Activated T-cell treated with anti-CD3 and anti-CD28 coated beads, Interleukin-2, amount 50 U/mL, for 72 hours (primary cell): Measurements from ENCODE around the gene TIFAB. TPM values are rescaled to one million over a fixed set of nuclear protein-coding genes. Genes with fewer than 3 reads are reported as not detected.

Source experiments
- ATAC-seq, 2 donors: fragments of 150-1000 bp; cut with Tn5 transposase; replicated peaks in 1 of 2; 2 replicates each; pipeline ENCODE4 v1.10.0; 2021; ENCODE audit warnings: moderate library complexity in 2 of 2, mild to moderate bottlenecking in 1 of 2
- DNase-seq, 2 donors: peaks; one replicate each; pipeline ENCODE4 v3.0.0; 2021 to 2022; ENCODE audit warnings: mixed read lengths in 1 of 2
- H3K27ac Mint-ChIP-seq: one replicate; pipeline ENCODE4 v1.8.0; 2022; ENCODE audit warnings: mild to moderate bottlenecking, moderate library complexity, mixed read lengths
- H3K27me3 Mint-ChIP-seq: one replicate; pipeline ENCODE4 v1.8.0; 2022; ENCODE audit warnings: low read depth, mixed read lengths
- H3K36me3 Mint-ChIP-seq, 2 donors: one replicate each; pipeline ENCODE4 v1.8.0; 2022; ENCODE audit warnings: mixed read lengths in 2 of 2, mild to moderate bottlenecking in 1 of 2; ENCODE audit not compliant: insufficient read depth in 2 of 2
- H3K4me1 Mint-ChIP-seq: one replicate; pipeline ENCODE4 v1.8.0; 2022; ENCODE audit warnings: low read depth, mixed read lengths
- H3K4me3 Mint-ChIP-seq, 2 donors: one replicate each; pipeline ENCODE4 v1.8.0; 2022; ENCODE audit warnings: mild to moderate bottlenecking in 2 of 2, mixed read lengths in 2 of 2, moderate library complexity in 2 of 2
- H3K9me3 Mint-ChIP-seq, 2 donors: one replicate each; pipeline ENCODE4 v1.8.0; 2022; ENCODE audit warnings: mixed read lengths in 2 of 2
- total RNA-seq, 2 donors: library from RNA; stranded (reverse); gene quantifications; one replicate each; pipeline ENCODE4 v1.2.3, GENCODE V29; 2022

Gene TIFAB
- total RNA-seq, 2 donors from 2014 or later, result not detected

GRCh38 chr5:135449644-135450043 lies 2.5 kb downstream of the TIFAB start:
- H3K4me1 Mint-ChIP-seq, result no peaks in the 10 kb centered on the region
- no peaks in the 10 kb centered on the region for H3K36me3 Mint-ChIP-seq
- ATAC-seq (no peak), DNase-seq (no peak)
- H3K4me3 Mint-ChIP-seq, result no peak overlapping the region
- H3K9me3 Mint-ChIP-seq, result no peaks in the 10 kb centered on the region
- H3K27ac Mint-ChIP-seq, result no peak overlapping the region
- H3K27me3 Mint-ChIP-seq, result peaks cover 4% of the 10 kb centered on the region

GRCh38 chr5:135448791-135449507 lies 3.2 kb downstream of the TIFAB start:
- Mint-ChIP-seq H3K4me3 (no peak overlapping the region), H3K36me3 (no peaks in the 10 kb centered on the region), H3K27me3 (peaks cover 3% of the 10 kb centered on the region), H3K9me3 (no peaks in the 10 kb centered on the region), H3K27ac (no peak overlapping the region), H3K4me1 (no peaks in the 10 kb centered on the region)
- ATAC-seq (no peak), DNase-seq (no peak)

GRCh38 chr5:135448071-135448739 lies 3.9 kb downstream of the TIFAB start:
- H3K4me1 Mint-ChIP-seq, result no peaks in the 10 kb centered on the region
- H3K27me3 Mint-ChIP-seq, result no peaks in the 10 kb centered on the region
- no peaks in the 10 kb centered on the region for H3K36me3 Mint-ChIP-seq
- H3K4me3 Mint-ChIP-seq, result no peak overlapping the region
- no peak for DNase-seq
- no peak overlapping the region for H3K27ac Mint-ChIP-seq
- no peaks in the 10 kb centered on the region for H3K9me3 Mint-ChIP-seq
- no peak for ATAC-seq

- Mint-ChIP-seq H3K27me3 (no peaks in the 10 kb centered on the region), H3K36me3 (no peaks in the 10 kb centered on the region), H3K27ac (no peak within 1 kb of the TSS), H3K4me1 (no peaks in the 10 kb centered on the region), H3K9me3 (no peaks in the 10 kb centered on the region), H3K4me3 (no peak within 1 kb of the TSS)
- ATAC-seq (no peak), DNase-seq (no peak)
These were observed 4.7 kb downstream of the TIFAB start, which contains the start of gene DCANP1 for GRCh38 chr5:135447298-135447929. TSS of gene DCANP1 (minus strand) at chr5:135447348. CDS start at chr5:135447108, 240 bp downstream.

- Mint-ChIP-seq H3K4me1 (no peaks in the 10 kb centered on the region), H3K27me3 (no peaks in the 10 kb centered on the region), H3K36me3 (no peaks in the 10 kb centered on the region), H3K9me3 (no peaks in the 10 kb centered on the region), H3K27ac (no peak overlapping the region), H3K4me3 (no peak overlapping the region)
- ATAC-seq (no peak), DNase-seq (no peak)
These were observed 5.5 kb downstream of the TIFAB start for GRCh38 chr5:135446615-135447014.

- no peak for DNase-seq
- Mint-ChIP-seq H3K4me1 (no peaks in the 10 kb centered on the region), H3K36me3 (no peaks in the 10 kb centered on the region), H3K27me3 (peaks cover 3% of the 10 kb centered on the region), H3K27ac (no peak overlapping the region), H3K9me3 (no peaks in the 10 kb centered on the region), H3K4me3 (no peak overlapping the region)
- no peak for ATAC-seq
These were observed 5.9 kb downstream of the TIFAB start for GRCh38 chr5:135446206-135446605.

- Mint-ChIP-seq H3K27me3 (peaks cover 6% of the 10 kb centered on the region), H3K4me3 (no peak overlapping the region), H3K9me3 (no peaks in the 10 kb centered on the region), H3K4me1 (no peaks in the 10 kb centered on the region), H3K27ac (no peak overlapping the region), H3K36me3 (no peaks in the 10 kb centered on the region)
- DNase-seq, result no peak
- ATAC-seq, result no peak
These were observed 6.7 kb downstream of the TIFAB start for GRCh38 chr5:135445306-135445985.

- no peak overlapping the region for H3K4me3 Mint-ChIP-seq
- H3K27ac Mint-ChIP-seq, result no peak overlapping the region
- ATAC-seq (no peak), DNase-seq (no peak)
- H3K9me3 Mint-ChIP-seq, result no peaks in the 10 kb centered on the region
- H3K4me1 Mint-ChIP-seq, result no peaks in the 10 kb centered on the region
- no peaks in the 10 kb centered on the region for H3K36me3 Mint-ChIP-seq
- H3K27me3 Mint-ChIP-seq, result peaks cover 6% of the 10 kb centered on the region
These were observed 7.3 kb downstream of the TIFAB start for GRCh38 chr5:135444881-135445280.

- Mint-ChIP-seq H3K27me3 (peaks cover 6% of the 10 kb centered on the region), H3K4me3 (no peak overlapping the region), H3K9me3 (no peaks in the 10 kb centered on the region), H3K36me3 (no peaks in the 10 kb centered on the region), H3K27ac (no peak overlapping the region), H3K4me1 (no peaks in the 10 kb centered on the region)
- ATAC-seq (no peak), DNase-seq (no peak)
These were observed 7.8 kb downstream of the TIFAB start for GRCh38 chr5:135444360-135444759.

- H3K4me1 Mint-ChIP-seq, result no peaks in the 10 kb centered on the region
- H3K9me3 Mint-ChIP-seq, result no peaks in the 10 kb centered on the region
- no peaks in the 10 kb centered on the region for H3K36me3 Mint-ChIP-seq
- ATAC-seq (no peak), DNase-seq (no peak)
- H3K4me3 Mint-ChIP-seq, result no peak overlapping the region
- H3K27me3 Mint-ChIP-seq, result peaks cover 6% of the 10 kb centered on the region
- H3K27ac Mint-ChIP-seq, result no peak overlapping the region
These were observed 8.8 kb downstream of the TIFAB start for GRCh38 chr5:135443161-135443960.

GRCh38 chr5:135442431-135443160 lies 9.6 kb downstream of the TIFAB start:
- Mint-ChIP-seq H3K36me3 (no peaks in the 10 kb centered on the region), H3K4me3 (no peak overlapping the region), H3K9me3 (no peaks in the 10 kb centered on the region), H3K27me3 (peaks cover 6% of the 10 kb centered on the region), H3K4me1 (no peaks in the 10 kb centered on the region), H3K27ac (no peak overlapping the region)
- DNase-seq (no peak), ATAC-seq (peak in 1 of 2 donors; percentile 11)

- no peaks in the 10 kb centered on the region for H3K9me3 Mint-ChIP-seq
- H3K4me3 Mint-ChIP-seq, result no peak overlapping the region
- DNase-seq, result no peak
- no peak overlapping the region for H3K27ac Mint-ChIP-seq
- no peak for ATAC-seq
- no peaks in the 10 kb centered on the region for H3K36me3 Mint-ChIP-seq
- no peaks in the 10 kb centered on the region for H3K4me1 Mint-ChIP-seq
- H3K27me3 Mint-ChIP-seq, result peaks cover 6% of the 10 kb centered on the region
These were observed 10.2 kb downstream of the TIFAB start for GRCh38 chr5:135441919-135442318.
